Testis (tissue), 3 donors: ENCODE data around the gene IFITM10. TPM values are rescaled to one million over a fixed set of nuclear protein-coding genes. Genes with fewer than 3 reads are reported as not detected.

ENCODE experiments used
- DNase-seq: peaks from one replicate; pipeline ENCODE4 v3.0.0-alpha.2; 2019
- H3K27ac ChIP-seq, 2 donors: fragments of 200-600 bp; sonication (generic); one replicate each; pipeline ENCODE4 v1.5.1; 2019
- H3K27me3 ChIP-seq: fragments of 200-600 bp; sonication (generic); one replicate; pipeline ENCODE4 v1.5.1; 2019
- H3K36me3 ChIP-seq: fragments of 200-600 bp; sonication (generic); one replicate; pipeline ENCODE4 v1.5.1; 2017; ENCODE audit warnings: low read depth; ENCODE audit errors: missing control alignments
- H3K4me1 ChIP-seq: fragments of 200-600 bp; sonication (generic); one replicate; pipeline ENCODE4 v1.5.1; 2019
- H3K4me3 ChIP-seq, 2 donors: fragments of 200-600 bp; sonication (generic); one replicate each; pipeline ENCODE4 v1.5.1; 2017 to 2019
- H3K9me3 ChIP-seq: fragments of 200-600 bp; sonication (generic); one replicate; pipeline ENCODE4 v1.5.1; 2017
- POLR2A ChIP-seq: fragments of 450-650 bp; IDR thresholded peaks from one replicate; pipeline ENCODE4 v1.6.1; 2017; ENCODE audit warnings: antibody characterized with exemption, mild to moderate bottlenecking, moderate library complexity
- WGBS, 2 donors: methylation state at CpG; one replicate each; pipeline ENCODE4 v1.1.5; 2018; 5-methylcytosine and 5-hydroxymethylcytosine counted together
- intact Hi-C: fragments of 100-400 bp; cut with DNase I; formaldehyde crosslinking; loops from one replicate; pipeline ENCODE4 v1.15.1; 2023; ENCODE audit warnings: low total_unique reads
- polyA plus RNA-seq: library from polyadenylated mRNA; stranded (reverse); fragments of 350-450 nt; fragmentation: Illumina TruSeq; extraction: RNeasy Lipid Tissue Mini Kit (QIAGEN cat#74804); gene quantifications from one replicate; pipeline ENCODE4 v1.2.3, GENCODE V29; 2014; ENCODE audit warnings: low read depth, low replicate concordance; ENCODE audit not compliant: insufficient read depth
- total RNA-seq, 2 donors: library from RNA; depleted of rRNA; stranded (reverse); fragments of >200 nt; gene quantifications; one replicate each; pipeline ENCODE4 v1.2.3, GENCODE V29; 2016
- TF ChIP-seq, protein P1 (sequence below), 3 experiments: fragments of 450-650 bp in 2 of 3; fragments of 200-600 bp in 1 of 3; sonication (generic) in 1 of 3; IDR thresholded peaks; one replicate each; pipeline ENCODE4 v1.5.1; 2016 to 2019; ENCODE audit warnings: antibody characterized with exemption in 3 of 3, mild to moderate bottlenecking in 2 of 3, moderate library complexity in 1 of 3

Gene IFITM10
- total and polyA plus RNA-seq, 3 donors from 2014 or later = 2.6 to 9.6 (median 6.0) TPM

DNA sequence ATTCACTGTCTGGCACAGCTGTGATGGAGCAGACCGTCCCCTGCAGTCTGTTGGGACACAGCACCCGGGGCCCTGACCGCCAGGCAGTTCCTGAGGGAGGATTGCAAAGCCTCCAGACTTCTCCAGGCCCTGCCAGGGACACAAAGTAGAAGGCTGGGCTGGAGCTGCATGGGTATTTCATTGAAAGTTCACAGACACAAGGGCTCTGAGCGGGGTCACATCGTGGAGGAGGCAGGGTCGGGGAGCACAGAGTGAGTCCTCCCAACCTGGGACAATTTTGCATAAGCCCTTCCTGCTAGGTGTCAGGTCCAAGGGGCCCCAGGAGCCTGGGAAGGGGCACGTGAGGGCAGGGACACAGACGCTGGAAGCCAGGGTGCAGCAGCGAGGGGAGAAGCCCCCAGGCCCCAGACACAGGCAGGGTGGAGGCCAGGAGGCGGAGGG is 15.7 kb downstream of the IFITM10 start:
- WGBS, 2 donors = 67 to 73% methylated on average over 6 to 10 of the region's 10 CpGs
- no peaks in the 10 kb centered on the region for H3K27me3 ChIP-seq
- no peaks in the 10 kb centered on the region for H3K9me3 ChIP-seq
- no peak overlapping the region for H3K4me3 ChIP-seq
- TF ChIP-seq POLR2A = no peak
- TF ChIP-seq, protein P1, sequence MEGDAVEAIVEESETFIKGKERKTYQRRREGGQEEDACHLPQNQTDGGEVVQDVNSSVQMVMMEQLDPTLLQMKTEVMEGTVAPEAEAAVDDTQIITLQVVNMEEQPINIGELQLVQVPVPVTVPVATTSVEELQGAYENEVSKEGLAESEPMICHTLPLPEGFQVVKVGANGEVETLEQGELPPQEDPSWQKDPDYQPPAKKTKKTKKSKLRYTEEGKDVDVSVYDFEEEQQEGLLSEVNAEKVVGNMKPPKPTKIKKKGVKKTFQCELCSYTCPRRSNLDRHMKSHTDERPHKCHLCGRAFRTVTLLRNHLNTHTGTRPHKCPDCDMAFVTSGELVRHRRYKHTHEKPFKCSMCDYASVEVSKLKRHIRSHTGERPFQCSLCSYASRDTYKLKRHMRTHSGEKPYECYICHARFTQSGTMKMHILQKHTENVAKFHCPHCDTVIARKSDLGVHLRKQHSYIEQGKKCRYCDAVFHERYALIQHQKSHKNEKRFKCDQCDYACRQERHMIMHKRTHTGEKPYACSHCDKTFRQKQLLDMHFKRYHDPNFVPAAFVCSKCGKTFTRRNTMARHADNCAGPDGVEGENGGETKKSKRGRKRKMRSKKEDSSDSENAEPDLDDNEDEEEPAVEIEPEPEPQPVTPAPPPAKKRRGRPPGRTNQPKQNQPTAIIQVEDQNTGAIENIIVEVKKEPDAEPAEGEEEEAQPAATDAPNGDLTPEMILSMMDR (IDR thresholded peaks at IDR 0.05) = no peak
- H3K4me1 ChIP-seq = no peaks in the 10 kb centered on the region
- no peak overlapping the region for H3K27ac ChIP-seq
- intact Hi-C loops = no loop called here
- no peak for DNase-seq
- no peaks in the 10 kb centered on the region for H3K36me3 ChIP-seq

DNA sequence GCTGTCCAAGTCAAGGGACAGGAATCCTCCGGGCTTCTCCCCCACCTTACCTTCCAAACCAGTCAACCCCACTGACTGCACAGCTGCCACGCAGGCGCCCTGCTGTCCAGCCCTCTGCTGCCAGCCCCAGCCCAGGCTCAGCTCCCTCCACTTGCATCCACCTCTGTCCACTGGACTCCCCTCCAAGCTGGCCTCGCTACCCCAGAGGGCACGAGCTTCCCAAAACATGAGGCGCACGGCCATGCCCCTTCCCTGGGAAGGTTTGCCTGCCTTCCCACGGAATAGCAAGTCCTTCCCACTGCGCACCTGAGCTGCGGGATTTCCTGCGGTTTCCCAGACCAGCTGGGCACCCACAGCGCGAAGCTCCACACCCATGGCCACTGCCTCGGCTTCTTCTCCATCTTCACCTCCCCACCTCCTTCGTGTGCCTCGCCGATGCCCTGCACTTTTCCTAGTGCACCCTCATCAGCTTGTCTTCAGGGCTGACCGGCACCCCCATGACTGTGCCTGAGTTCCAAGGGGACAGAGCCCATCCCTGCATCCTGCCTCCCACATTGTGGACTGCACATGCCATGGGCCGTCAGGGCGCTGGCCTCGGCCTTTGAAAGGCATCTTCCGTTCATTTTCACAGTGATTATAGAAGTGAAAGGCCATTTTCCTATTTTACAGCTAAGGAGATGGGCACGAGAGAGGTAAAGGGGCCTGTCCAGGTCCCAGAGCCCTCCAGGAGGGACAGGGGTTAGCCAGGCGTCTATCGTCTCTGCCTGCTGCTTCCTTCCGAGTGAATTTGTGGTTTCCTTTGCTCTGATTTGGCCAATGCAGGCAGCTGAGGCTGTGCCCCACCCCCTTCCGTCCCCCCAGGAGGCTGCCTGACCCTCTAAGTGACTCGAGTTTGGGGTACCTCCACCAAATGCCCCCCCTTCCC is 16.4 kb downstream of the IFITM10 start:
- H3K4me1 ChIP-seq = no peaks in the 10 kb centered on the region
- no peaks in the 10 kb centered on the region for H3K36me3 ChIP-seq
- intact Hi-C loops = no loop called here
- H3K4me3 ChIP-seq = no peak overlapping the region
- no peaks in the 10 kb centered on the region for H3K27me3 ChIP-seq
- no peak for TF ChIP-seq POLR2A
- TF ChIP-seq, protein P1 (IDR thresholded peaks at IDR 0.05) = no peak
- no peaks in the 10 kb centered on the region for H3K9me3 ChIP-seq
- H3K27ac ChIP-seq = no peak overlapping the region
- 73 to 84% methylated on average over 28 of the region's 28 CpGs for WGBS, 2 donors
- DNase-seq = no peak

DNA sequence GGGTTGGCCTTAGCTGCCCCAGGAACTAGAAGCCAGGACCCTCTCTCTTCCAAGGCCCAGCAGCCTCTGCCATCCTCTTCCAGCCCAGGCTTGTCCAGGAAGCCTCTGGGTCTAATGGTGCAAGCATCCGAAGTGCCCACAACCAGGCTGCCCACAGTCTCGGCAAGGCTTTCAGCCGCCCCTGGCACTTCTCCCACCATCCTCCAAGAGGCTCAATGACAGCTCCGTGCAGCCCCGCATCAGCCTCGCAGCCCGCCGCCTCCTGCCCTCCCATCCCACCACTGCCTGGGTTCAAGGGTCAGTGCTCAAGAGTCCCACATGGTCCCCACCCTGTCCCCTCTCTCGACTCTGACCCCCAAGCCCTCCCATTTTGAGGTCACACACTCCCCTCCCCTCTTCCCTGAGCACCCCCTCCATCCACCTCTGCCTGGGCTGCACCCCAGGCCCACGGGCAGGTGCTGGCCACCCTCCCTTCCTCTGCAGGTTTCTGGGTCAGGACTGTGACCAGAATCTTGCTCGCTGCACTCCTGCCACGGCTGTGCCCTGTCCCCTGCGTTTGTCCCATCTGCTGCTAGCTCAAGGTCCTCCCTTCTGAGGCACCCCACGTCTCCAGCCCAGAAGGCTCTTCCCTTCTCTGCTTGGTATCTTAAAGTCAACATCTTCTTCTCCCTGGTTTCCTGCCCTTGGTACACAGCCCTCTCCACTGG is 17.2 kb downstream of the IFITM10 start:
- Histone ChIP-seq H3K27me3 (no peaks in the 10 kb centered on the region), H3K36me3 (no peaks in the 10 kb centered on the region), H3K27ac (no peak overlapping the region), H3K9me3 (no peaks in the 10 kb centered on the region), H3K4me1 (no peaks in the 10 kb centered on the region), H3K4me3 (no peak overlapping the region)
- DNase-seq = no peak
- intact Hi-C loops = no loop called here
- WGBS, 2 donors = 79 to 82% methylated on average over 12 to 14 of the region's 14 CpGs
- no peak for TF ChIP-seq POLR2A
- TF ChIP-seq, protein P1 (IDR thresholded peaks at IDR 0.05) = no peak

DNA sequence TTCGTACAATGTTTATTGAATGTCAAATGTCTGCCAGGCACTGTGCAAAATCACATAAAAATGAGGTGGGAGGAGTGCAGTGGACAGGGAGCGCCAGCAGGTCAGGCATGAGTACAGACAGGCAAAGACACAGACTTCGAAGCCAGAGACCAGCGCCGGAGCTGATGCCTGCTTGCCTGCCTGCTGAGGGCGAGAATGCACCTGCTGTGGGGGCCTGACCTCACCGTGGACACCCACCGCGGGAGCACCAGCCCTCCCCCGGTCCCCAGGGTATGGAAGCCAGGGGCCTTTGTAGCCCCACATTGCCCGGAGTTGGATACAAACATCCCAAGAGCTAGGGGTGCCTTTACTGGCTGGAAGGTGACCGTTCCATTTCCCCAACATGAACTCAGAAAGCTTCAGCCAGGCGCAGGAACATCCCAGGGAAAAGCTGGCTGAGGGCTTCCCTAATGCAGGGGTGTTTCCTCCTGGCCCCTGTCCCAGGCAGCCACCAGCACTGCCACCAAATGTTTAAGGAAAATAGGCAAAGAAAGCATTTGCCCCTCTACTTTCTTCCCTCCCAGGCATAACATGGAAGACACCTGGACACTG is 17.9 kb downstream of the IFITM10 start:
- TF ChIP-seq, protein P1 (IDR thresholded peaks at IDR 0.05) = no peak
- TF ChIP-seq POLR2A = no peak
- H3K36me3 ChIP-seq = no peaks in the 10 kb centered on the region
- DNase-seq = no peak
- no peak overlapping the region for H3K27ac ChIP-seq
- no peaks in the 10 kb centered on the region for H3K9me3 ChIP-seq
- no peak overlapping the region for H3K4me3 ChIP-seq
- WGBS, 2 donors = 38 to 53% methylated on average over 7 to 13 of the region's 13 CpGs
- H3K27me3 ChIP-seq = no peaks in the 10 kb centered on the region
- H3K4me1 ChIP-seq = no peaks in the 10 kb centered on the region
- intact Hi-C loops = no loop called here
